NT2/D1 (cell line): ENCODE results near the gene DPT.

Source experiments
- DNase-seq: peaks from one replicate; pipeline ENCODE4 v3.0.0-alpha.2; 2011; ENCODE audit warnings: low read depth, low spot score
- H3K27me3 ChIP-seq: 2 replicates; pipeline ENCODE4 v1.6.0; 2011; ENCODE audit warnings: mild to moderate bottlenecking; ENCODE audit not compliant: insufficient read length, insufficient read depth
- H3K36me3 ChIP-seq: 2 replicates; pipeline ENCODE4 v1.6.1; 2011; ENCODE audit warnings: mild to moderate bottlenecking, low read length, mixed read lengths; ENCODE audit not compliant: insufficient read depth, insufficient read length
- H3K4me1 ChIP-seq: 2 replicates; pipeline ENCODE4 v1.5.1; 2011; ENCODE audit not compliant: insufficient read depth, insufficient read length
- H3K4me3 ChIP-seq: 2 replicates; pipeline ENCODE4 v1.5.1; 2011; ENCODE audit warnings: low read depth; ENCODE audit not compliant: insufficient read length
- H3K9ac ChIP-seq: 2 replicates; pipeline ENCODE4 v1.6.0; 2011; ENCODE audit warnings: low read depth; ENCODE audit not compliant: insufficient read length
- H3K9me3 ChIP-seq: 2 replicates; pipeline ENCODE4 v1.5.1; 2011; ENCODE audit warnings: mild to moderate bottlenecking, low read length; ENCODE audit not compliant: insufficient read depth
- SUZ12 ChIP-seq: IDR thresholded peaks from 2 replicates; pipeline ENCODE4 v1.6.1; 2011; ENCODE audit not compliant: insufficient read length, insufficient read depth; ENCODE audit errors: extremely low read depth
- YY1 ChIP-seq: IDR thresholded peaks from 2 replicates; pipeline ENCODE4 v1.6.1; 2011; ENCODE audit not compliant: insufficient read length, insufficient read depth
- ZNF274 ChIP-seq: IDR thresholded peaks from 2 replicates; pipeline ENCODE4 v1.6.1; 2011; ENCODE audit warnings: mild to moderate bottlenecking, low read depth, low read length

Gene DPT

DNA sequence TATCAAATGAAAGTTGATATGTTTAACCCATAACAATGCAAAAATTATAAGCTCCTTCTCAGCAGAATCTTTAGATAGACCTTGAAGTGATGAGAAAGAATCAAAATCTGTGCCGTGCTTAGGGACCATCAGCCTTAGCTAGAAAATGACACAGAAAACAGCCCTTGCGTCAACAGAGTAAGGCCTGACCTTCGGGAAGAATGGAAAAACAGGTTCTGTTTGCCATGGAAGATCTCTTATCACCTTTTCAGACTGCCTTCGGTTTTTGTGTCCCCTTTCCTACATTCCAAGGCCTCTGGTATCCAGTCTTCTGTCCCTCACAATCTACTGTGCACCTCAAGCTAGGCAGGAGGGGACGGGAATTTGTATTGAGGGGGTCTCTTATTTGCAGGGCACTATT, 37.6 kb upstream of the DPT start:
- Histone ChIP-seq H3K27me3 (no peaks in the 10 kb centered on the region), H3K4me1 (no peaks in the 10 kb centered on the region), H3K9me3 (no peaks in the 10 kb centered on the region), H3K36me3 (no peaks in the 10 kb centered on the region), H3K9ac (no peak overlapping the region), H3K4me3 (no peak overlapping the region)
- DNase-seq = no peak
- TF ChIP-seq YY1 (no peak), SUZ12 (no peak), ZNF274 (no peak)

DNA sequence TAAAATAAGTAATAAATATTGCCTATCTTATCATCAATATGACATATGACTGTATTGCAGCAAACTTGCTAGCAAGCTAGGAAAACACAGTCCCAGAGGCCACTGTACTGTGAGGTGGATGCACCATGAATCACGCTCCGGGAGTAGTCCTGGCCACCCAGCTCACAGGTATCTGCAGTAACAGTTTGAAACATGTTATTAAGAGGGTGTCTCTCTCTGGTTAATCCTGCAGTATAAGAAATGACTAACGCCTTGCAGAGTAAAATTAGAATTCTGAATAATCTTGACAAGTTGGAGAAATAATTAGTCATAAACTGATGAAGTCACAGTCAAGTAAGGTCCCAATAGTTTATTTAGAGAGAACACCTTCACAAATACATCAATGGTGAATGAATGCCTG, 34.0 kb upstream of the DPT start:
- Histone ChIP-seq H3K9me3 (no peaks in the 10 kb centered on the region), H3K36me3 (no peaks in the 10 kb centered on the region), H3K4me3 (no peak overlapping the region), H3K9ac (no peak overlapping the region), H3K4me1 (no peaks in the 10 kb centered on the region), H3K27me3 (no peaks in the 10 kb centered on the region)
- no peak for DNase-seq
- no peak for TF ChIP-seq YY1
- no peak for TF ChIP-seq SUZ12
- TF ChIP-seq ZNF274 = no peak

- no peaks in the 10 kb centered on the region for H3K4me1 ChIP-seq
- TF ChIP-seq SUZ12 = no peak
- TF ChIP-seq YY1 = no peak
- TF ChIP-seq ZNF274 = no peak
- no peaks in the 10 kb centered on the region for H3K36me3 ChIP-seq
- no peak overlapping the region for H3K4me3 ChIP-seq
- no peaks in the 10 kb centered on the region for H3K27me3 ChIP-seq
- DNase-seq = no peak
- no peaks in the 10 kb centered on the region for H3K9me3 ChIP-seq
- H3K9ac ChIP-seq = no peak overlapping the region
Observed at GRCh38 chr1:168762473-168762872, 33.5 kb upstream of the DPT start.

GRCh38 chr1:168760781-168761180, 31.8 kb upstream of the DPT start:
- Histone ChIP-seq H3K9ac (no peak overlapping the region), H3K4me3 (no peak overlapping the region), H3K27me3 (no peaks in the 10 kb centered on the region), H3K4me1 (no peaks in the 10 kb centered on the region), H3K9me3 (no peaks in the 10 kb centered on the region), H3K36me3 (no peaks in the 10 kb centered on the region)
- no peak for DNase-seq
- no peak for TF ChIP-seq SUZ12
- TF ChIP-seq ZNF274 = no peak

DNA sequence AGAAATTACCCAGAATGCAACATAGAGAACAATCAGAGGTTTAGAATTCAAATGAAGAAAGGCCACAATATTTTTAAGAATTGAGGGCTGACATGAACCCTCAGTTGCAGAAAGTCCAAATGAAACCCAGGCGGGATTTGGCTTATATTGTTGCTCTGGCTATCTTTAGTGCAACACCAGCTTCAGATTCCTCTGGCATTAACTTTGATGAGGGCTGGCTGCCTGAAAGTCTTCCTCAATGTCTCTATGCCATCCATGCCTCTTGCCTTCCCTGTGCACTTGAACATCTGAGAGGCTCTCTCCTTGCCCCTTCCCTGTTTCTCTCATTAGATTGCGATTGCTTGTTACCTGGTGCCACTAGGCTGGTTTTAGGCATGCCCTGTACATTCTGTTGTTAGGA, 31.2 kb upstream of the DPT start:
- TF ChIP-seq ZNF274 (no peak), SUZ12 (no peak), YY1 (no peak)
- H3K9ac ChIP-seq = no peak overlapping the region
- DNase-seq = no peak
- H3K4me1 ChIP-seq = no peaks in the 10 kb centered on the region
- no peak overlapping the region for H3K4me3 ChIP-seq
- H3K27me3 ChIP-seq = no peaks in the 10 kb centered on the region
- no peaks in the 10 kb centered on the region for H3K9me3 ChIP-seq
- H3K36me3 ChIP-seq = no peaks in the 10 kb centered on the region

DNA sequence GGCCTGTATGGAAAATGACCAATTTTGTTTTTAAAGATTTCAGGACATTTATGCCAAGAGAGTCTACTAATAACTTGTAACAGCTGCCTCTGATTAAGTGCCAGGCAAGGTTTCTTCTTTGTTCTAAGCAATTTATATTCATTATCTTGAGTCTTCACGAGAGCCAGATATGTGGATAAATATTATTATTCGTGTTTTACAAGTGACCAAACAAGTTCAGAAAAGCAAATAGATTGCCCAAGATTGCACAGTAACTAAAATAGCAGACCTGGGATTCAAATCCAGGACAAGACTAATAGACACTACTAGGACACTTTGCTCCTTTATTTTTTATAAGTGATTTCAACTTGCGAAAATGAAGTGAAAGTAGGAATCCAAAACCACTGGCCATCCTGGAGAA, 30.1 kb upstream of the DPT start:
- TF ChIP-seq SUZ12 = no peak
- no peak for TF ChIP-seq ZNF274
- TF ChIP-seq YY1 = no peak
- Histone ChIP-seq H3K36me3 (no peaks in the 10 kb centered on the region), H3K9me3 (no peaks in the 10 kb centered on the region), H3K4me3 (no peak overlapping the region), H3K4me1 (no peaks in the 10 kb centered on the region), H3K27me3 (no peaks in the 10 kb centered on the region), H3K9ac (no peak overlapping the region)
- DNase-seq = no peak

DNA sequence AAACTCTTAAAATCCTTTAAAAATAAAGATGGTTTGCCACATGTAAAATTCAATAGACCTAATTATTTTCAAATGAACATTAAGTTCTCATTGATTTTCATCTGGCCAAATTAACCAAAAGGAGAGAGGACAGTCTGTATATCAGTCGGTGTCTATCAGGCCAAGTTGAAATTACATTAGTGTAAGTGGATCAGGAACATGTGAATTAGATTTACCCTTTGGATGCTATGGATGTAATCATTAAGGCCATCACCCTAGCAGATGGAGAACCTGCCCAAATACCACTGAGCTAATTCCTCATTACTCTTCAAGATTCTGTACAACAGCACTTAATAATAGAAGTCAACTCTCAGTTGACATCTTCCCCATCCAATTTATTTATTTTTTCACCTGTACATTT, 29.5 kb upstream of the DPT start:
- no peaks in the 10 kb centered on the region for H3K9me3 ChIP-seq
- no peak overlapping the region for H3K9ac ChIP-seq
- no peaks in the 10 kb centered on the region for H3K27me3 ChIP-seq
- TF ChIP-seq ZNF274 = no peak
- no peak for TF ChIP-seq SUZ12
- no peak for TF ChIP-seq YY1
- no peaks in the 10 kb centered on the region for H3K36me3 ChIP-seq
- H3K4me3 ChIP-seq = no peak overlapping the region
- H3K4me1 ChIP-seq = no peaks in the 10 kb centered on the region
- no peak for DNase-seq

DNA sequence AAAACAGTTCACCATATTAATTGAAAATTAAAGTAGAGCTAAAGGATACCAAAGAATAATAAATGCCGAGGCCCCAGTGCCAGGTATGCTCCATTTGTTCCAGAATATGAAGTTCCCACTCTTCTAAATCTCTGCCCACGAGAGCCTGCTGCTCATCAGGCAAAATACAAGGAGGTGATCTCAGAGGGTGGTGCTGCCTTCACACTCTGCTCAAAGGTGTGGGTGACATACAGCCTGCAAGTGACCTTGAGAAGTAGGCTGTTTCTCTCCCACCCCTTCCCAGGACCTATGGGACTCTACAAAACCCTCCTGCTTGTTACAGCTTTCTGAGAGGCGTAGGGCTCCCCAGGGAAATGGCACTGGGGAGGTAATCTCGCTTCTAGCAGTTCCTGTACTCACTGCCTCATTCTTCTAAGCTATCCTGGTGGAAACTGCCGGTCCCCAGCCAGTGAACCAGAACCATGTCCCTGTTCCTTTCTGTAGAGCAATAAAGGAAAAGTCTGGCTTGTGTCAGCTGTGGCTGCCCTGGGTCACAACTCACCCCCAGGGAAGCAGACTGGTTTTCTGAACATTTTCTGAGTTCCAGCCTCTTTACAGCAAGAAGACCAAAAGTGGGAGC, 26.9 kb upstream of the DPT start:
- TF ChIP-seq YY1 = no peak
- TF ChIP-seq SUZ12 = no peak
- TF ChIP-seq ZNF274 = no peak
- no peaks in the 10 kb centered on the region for H3K36me3 ChIP-seq
- no peaks in the 10 kb centered on the region for H3K9me3 ChIP-seq
- H3K4me1 ChIP-seq = no peaks in the 10 kb centered on the region
- DNase-seq = no peak
- no peak overlapping the region for H3K4me3 ChIP-seq
- H3K27me3 ChIP-seq = no peaks in the 10 kb centered on the region
- H3K9ac ChIP-seq = no peak overlapping the region
